Left lung (tissue), 10 donors: ENCODE results near the gene LSG1. TPM values are rescaled to one million over a fixed set of nuclear protein-coding genes. Genes with fewer than 3 reads are reported as not detected.

Source experiments
- ATAC-seq: fragments of 200-7000 bp; cut with Tn5 transposase; one replicate; pipeline ENCODE4 v1.9.1; 2020; ENCODE audit warnings: moderate library complexity
- DNase-seq, 4 donors: peaks; one replicate each; pipeline ENCODE4 v3.0.0-alpha.2; 2013 to 2020
- H3K27ac ChIP-seq, 2 donors: fragments of 200-600 bp; sonication (generic) in 1 of 2; one replicate each; pipeline versions ENCODE4 v1.5.0 to v1.8.0; 2020 to 2021
- H3K27me3 ChIP-seq, 2 donors: fragments of 200-600 bp; sonication (generic) in 1 of 2; one replicate each; pipeline versions ENCODE4 v1.5.0 to v1.8.0; 2020 to 2021
- H3K36me3 ChIP-seq, 2 donors: fragments of 200-600 bp; sonication (generic) in 1 of 2; one replicate each; pipeline versions ENCODE4 v1.5.0 to v1.8.0; 2020 to 2021
- H3K4me1 ChIP-seq, 2 donors: fragments of 200-600 bp; one replicate each; pipeline ENCODE4 v1.8.0; 2021
- H3K4me3 ChIP-seq, 2 donors: fragments of 200-600 bp; sonication (generic) in 1 of 2; one replicate each; pipeline versions ENCODE4 v1.5.0 to v1.8.0; 2020 to 2021; ENCODE audit warnings: mild to moderate bottlenecking in 1 of 2
- H3K9me3 ChIP-seq, 2 donors: fragments of 200-600 bp; sonication (generic) in 1 of 2; one replicate each; pipeline versions ENCODE4 v1.5.0 to v1.8.0; 2020 to 2021
- intact Hi-C, 2 donors: fragments of 100-400 bp; cut with DNase I; formaldehyde crosslinking; loops; one replicate each; pipeline versions ENCODE4 v1.11.2 to v1.14.2; 2022
- polyA plus RNA-seq, 6 donors: library from polyadenylated mRNA; unstranded; fragments of 120-200 nt; gene quantifications; one replicate each; pipeline ENCODE4 v1.2.1, GENCODE V29; 2013; ENCODE audit not compliant: insufficient read length in 6 of 6
- total RNA-seq, 2 donors: library from RNA; stranded (reverse); fragmentation: NEBNext Ultra II Directional; extraction: Animal tissue kit (Norgen Biotek cat#: 25700); gene quantifications; one replicate each; pipeline ENCODE4 v1.2.1, GENCODE V29; 2021
- TF ChIP-seq, protein P1 (sequence below), 2 donors: fragments of 200-600 bp; sonication (generic) in 1 of 2; IDR thresholded peaks; one replicate each; pipeline versions ENCODE4 v1.5.0 to v1.8.0; 2021; ENCODE audit warnings: antibody characterized with exemption in 2 of 2
- donor health status: DM: no; HTN: yes; CAD: no.
- donor health status: DM: no; HTN: no; CAD: no.

LSG1 gene
- total and polyA plus RNA-seq, 8 donors: 18.2 to 74.0 (median 46.9) TPM

- Histone ChIP-seq H3K36me3 (peaks cover 0 to 28% of the 10 kb centered on the region in 2 donors), H3K9me3 (no peaks in the 10 kb centered on the region), H3K27me3 (no peaks in the 10 kb centered on the region), H3K4me1 (peaks cover 0 to 8% of the 10 kb centered on the region in 2 donors), H3K4me3 (no peak overlapping the region), H3K27ac (no peak overlapping the region)
- no peak for ATAC-seq
- intact Hi-C loops: no loop called here
- TF ChIP-seq, protein P1, sequence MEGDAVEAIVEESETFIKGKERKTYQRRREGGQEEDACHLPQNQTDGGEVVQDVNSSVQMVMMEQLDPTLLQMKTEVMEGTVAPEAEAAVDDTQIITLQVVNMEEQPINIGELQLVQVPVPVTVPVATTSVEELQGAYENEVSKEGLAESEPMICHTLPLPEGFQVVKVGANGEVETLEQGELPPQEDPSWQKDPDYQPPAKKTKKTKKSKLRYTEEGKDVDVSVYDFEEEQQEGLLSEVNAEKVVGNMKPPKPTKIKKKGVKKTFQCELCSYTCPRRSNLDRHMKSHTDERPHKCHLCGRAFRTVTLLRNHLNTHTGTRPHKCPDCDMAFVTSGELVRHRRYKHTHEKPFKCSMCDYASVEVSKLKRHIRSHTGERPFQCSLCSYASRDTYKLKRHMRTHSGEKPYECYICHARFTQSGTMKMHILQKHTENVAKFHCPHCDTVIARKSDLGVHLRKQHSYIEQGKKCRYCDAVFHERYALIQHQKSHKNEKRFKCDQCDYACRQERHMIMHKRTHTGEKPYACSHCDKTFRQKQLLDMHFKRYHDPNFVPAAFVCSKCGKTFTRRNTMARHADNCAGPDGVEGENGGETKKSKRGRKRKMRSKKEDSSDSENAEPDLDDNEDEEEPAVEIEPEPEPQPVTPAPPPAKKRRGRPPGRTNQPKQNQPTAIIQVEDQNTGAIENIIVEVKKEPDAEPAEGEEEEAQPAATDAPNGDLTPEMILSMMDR (IDR thresholded peaks at IDR 0.05): no peak
- peak in 1 of 4 donors; percentile 61 for DNase-seq
These were observed 49.2 kb downstream of the LSG1 start for GRCh38 chr3:194622621-194623340.

- H3K4me3 ChIP-seq: no peak overlapping the region
- ATAC-seq: no peak
- peaks cover 0 to 22% of the 10 kb centered on the region in 2 donors for H3K36me3 ChIP-seq
- DNase-seq: peak in 1 of 4 donors; percentile 56
- H3K27ac ChIP-seq: no peak overlapping the region
- H3K4me1 ChIP-seq: peaks cover 0 to 8% of the 10 kb centered on the region in 2 donors
- intact Hi-C loops: no loop called here
- no peaks in the 10 kb centered on the region for H3K9me3 ChIP-seq
- H3K27me3 ChIP-seq: no peaks in the 10 kb centered on the region
- TF ChIP-seq, protein P1 (IDR thresholded peaks at IDR 0.05): no peak
These were observed 50.0 kb downstream of the LSG1 start for GRCh38 chr3:194621947-194622346.

DNA sequence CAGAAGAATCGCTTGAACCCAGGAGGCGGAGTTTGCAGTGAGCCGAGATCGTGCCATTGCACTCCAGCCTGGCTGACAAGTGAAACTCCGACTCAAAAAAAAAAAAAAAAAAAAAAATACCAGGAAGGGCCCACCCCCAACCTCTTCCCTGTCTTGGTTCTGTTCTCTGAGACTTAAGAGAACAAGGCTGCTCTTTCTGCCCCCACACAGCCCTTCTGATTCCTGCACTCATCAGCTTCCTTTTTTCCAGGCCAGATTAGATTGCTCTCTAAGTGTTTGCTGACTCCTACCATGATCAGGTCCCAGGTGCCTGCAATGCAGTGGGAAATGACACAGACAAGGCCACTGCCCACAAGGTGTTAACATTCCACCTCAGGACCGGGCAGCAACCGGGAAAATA, 51.8 kb downstream of the LSG1 start:
- no peak for DNase-seq
- TF ChIP-seq, protein P1 (IDR thresholded peaks at IDR 0.05): no peak
- H3K4me3 ChIP-seq: no peak overlapping the region

DNA sequence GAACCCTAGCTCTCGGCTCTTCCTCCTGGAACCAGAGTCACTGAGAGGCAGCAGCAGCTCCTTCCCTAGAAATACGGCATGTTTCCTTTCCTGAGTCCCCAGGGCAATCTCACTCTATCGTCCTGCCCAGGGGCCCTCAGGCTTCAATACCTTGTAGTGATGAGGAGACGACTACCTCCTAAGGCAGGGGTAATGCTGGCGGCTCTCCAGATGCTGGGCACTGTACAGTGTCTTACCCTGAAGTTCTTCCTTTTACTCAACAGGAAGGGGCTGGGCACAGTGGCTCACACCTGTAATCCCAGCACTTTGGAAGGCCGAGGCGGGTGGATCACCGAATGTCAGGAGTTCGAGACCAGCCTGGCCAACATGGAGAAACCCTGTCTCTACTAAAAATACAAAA, 52.2 kb downstream of the LSG1 start:
- no peaks in the 10 kb centered on the region for H3K9me3 ChIP-seq
- H3K27me3 ChIP-seq: no peaks in the 10 kb centered on the region
- H3K36me3 ChIP-seq: peaks cover 0 to 18% of the 10 kb centered on the region in 2 donors
- H3K4me3 ChIP-seq: no peak overlapping the region
- no peak overlapping the region for H3K27ac ChIP-seq
- intact Hi-C loops: no loop called here
- peaks cover 0 to 8% of the 10 kb centered on the region in 2 donors for H3K4me1 ChIP-seq
- TF ChIP-seq, protein P1 (IDR thresholded peaks at IDR 0.05): no peak
- DNase-seq (peak in 1 of 4 donors; percentile 40), ATAC-seq (no peak)

More for the DNA sequence above, 51.8 kb downstream of the LSG1 start:
- Histone ChIP-seq H3K27me3 (no peaks in the 10 kb centered on the region), H3K9me3 (no peaks in the 10 kb centered on the region), H3K27ac (no peak overlapping the region), H3K36me3 (peaks cover 0 to 17% of the 10 kb centered on the region in 2 donors), H3K4me1 (peaks cover 0 to 8% of the 10 kb centered on the region in 2 donors)
- intact Hi-C loops: no loop called here
- peak; percentile 20 for ATAC-seq

- H3K36me3 ChIP-seq: peaks cover 0 to 18% of the 10 kb centered on the region in 2 donors
- H3K27me3 ChIP-seq: no peaks in the 10 kb centered on the region
- no peak overlapping the region for H3K4me3 ChIP-seq
- peaks cover 0 to 8% of the 10 kb centered on the region in 2 donors for H3K4me1 ChIP-seq
- no peaks in the 10 kb centered on the region for H3K9me3 ChIP-seq
- no peak overlapping the region for H3K27ac ChIP-seq
- ATAC-seq: no peak
- TF ChIP-seq, protein P1 (IDR thresholded peaks at IDR 0.05): no peak
- peak in 1 of 4 donors; percentile 67 for DNase-seq
- intact Hi-C loops: no loop called here
These were observed 53.0 kb downstream of the LSG1 start for GRCh38 chr3:194618858-194619608.
